ENCODE measurements around the gene AAK1.

Gene AAK1

GRCh38 chr2:69524799-69525198 lies 118.7 kb downstream of the AAK1 start:
- no peak for DNase-seq

GRCh38 chr2:69521747-69522146 lies 121.8 kb downstream of the AAK1 start:
- DNase-seq = no peak

- DNase-seq = no peak
Observed at GRCh38 chr2:69518841-69519240, 124.7 kb downstream of the AAK1 start.

GRCh38 chr2:69517410-69517809 lies 126.1 kb downstream of the AAK1 start:
- no peak for DNase-seq

GRCh38 chr2:69514819-69515218 lies 128.7 kb downstream of the AAK1 start:
- no peak for DNase-seq

- DNase-seq = no peak
Observed at GRCh38 chr2:69514406-69514805, 129.1 kb downstream of the AAK1 start.

GRCh38 chr2:69512446-69512845 lies 131.1 kb downstream of the AAK1 start:
- no peak for DNase-seq

- no peak for DNase-seq
Observed at GRCh38 chr2:69510204-69510603, 133.3 kb downstream of the AAK1 start.

- DNase-seq = no peak
Observed at GRCh38 chr2:69509750-69510140, 133.8 kb downstream of the AAK1 start.

GRCh38 chr2:69509011-69509749 lies 134.4 kb downstream of the AAK1 start:
- DNase-seq = peak in 1 of 2 experiments; percentile 47

GRCh38 chr2:69505710-69506109 lies 137.8 kb downstream of the AAK1 start:
- peak in 1 of 2 experiments; percentile 3 for DNase-seq

- no peak for DNase-seq
Observed at GRCh38 chr2:69501301-69501700, 142.2 kb downstream of the AAK1 start.

- DNase-seq = peak in 1 of 2 experiments; percentile 40
Observed at GRCh38 chr2:69499966-69500365, 143.6 kb downstream of the AAK1 start.

- DNase-seq = no peak
Observed at GRCh38 chr2:69499242-69499641, 144.3 kb downstream of the AAK1 start.

GRCh38 chr2:69495861-69496260 lies 147.7 kb downstream of the AAK1 start:
- no peak for DNase-seq

- no peak for DNase-seq
Observed at GRCh38 chr2:69495008-69495407, 148.5 kb downstream of the AAK1 start.

- no peak for DNase-seq
Observed at GRCh38 chr2:69494126-69494525, 149.4 kb downstream of the AAK1 start.

- DNase-seq = peak; percentile 20 to 64
Observed at GRCh38 chr2:69493268-69493667, 150.3 kb downstream of the AAK1 start.

- DNase-seq = no peak
Observed at GRCh38 chr2:69491864-69492263, 151.7 kb downstream of the AAK1 start.

- no peak for DNase-seq
Observed at GRCh38 chr2:69490486-69490885, 153.1 kb downstream of the AAK1 start.

- no peak for DNase-seq
Observed at GRCh38 chr2:69489793-69490192, 153.7 kb downstream of the AAK1 start.

GRCh38 chr2:69483696-69484095 lies 159.8 kb downstream of the AAK1 start:
- DNase-seq = peak; percentile 14 to 74

- peak in 1 of 2 experiments; percentile 11 for DNase-seq
Observed at GRCh38 chr2:69483024-69483423, 160.5 kb downstream of the AAK1 start.

- no peak for DNase-seq
Observed at GRCh38 chr2:69482471-69482870, 161.1 kb downstream of the AAK1 start.

GRCh38 chr2:69481421-69481820 lies 162.1 kb downstream of the AAK1 start:
- no peak for DNase-seq

Measured in NCI-H2081 (cell line).